ENCODE results near the gene RGS10. TPM values are rescaled to one million over a fixed set of nuclear protein-coding genes. Genes with fewer than 3 reads are reported as not detected.

RGS10 gene
- total RNA-seq, 2 donors from 2014 or later = 4.3 to 7.5 TPM

GRCh38 chr10:119500821-119501220, 41.7 kb downstream of the RGS10 start:
- DNase-seq = no peak
- TF ChIP-seq, protein P1, sequence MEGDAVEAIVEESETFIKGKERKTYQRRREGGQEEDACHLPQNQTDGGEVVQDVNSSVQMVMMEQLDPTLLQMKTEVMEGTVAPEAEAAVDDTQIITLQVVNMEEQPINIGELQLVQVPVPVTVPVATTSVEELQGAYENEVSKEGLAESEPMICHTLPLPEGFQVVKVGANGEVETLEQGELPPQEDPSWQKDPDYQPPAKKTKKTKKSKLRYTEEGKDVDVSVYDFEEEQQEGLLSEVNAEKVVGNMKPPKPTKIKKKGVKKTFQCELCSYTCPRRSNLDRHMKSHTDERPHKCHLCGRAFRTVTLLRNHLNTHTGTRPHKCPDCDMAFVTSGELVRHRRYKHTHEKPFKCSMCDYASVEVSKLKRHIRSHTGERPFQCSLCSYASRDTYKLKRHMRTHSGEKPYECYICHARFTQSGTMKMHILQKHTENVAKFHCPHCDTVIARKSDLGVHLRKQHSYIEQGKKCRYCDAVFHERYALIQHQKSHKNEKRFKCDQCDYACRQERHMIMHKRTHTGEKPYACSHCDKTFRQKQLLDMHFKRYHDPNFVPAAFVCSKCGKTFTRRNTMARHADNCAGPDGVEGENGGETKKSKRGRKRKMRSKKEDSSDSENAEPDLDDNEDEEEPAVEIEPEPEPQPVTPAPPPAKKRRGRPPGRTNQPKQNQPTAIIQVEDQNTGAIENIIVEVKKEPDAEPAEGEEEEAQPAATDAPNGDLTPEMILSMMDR (conservative IDR thresholded peaks at IDR 0.05) = no peak
- no peaks in the 10 kb centered on the region for H3K9me3 ChIP-seq (ENCODE audit: control insufficient read depth, low read length)
- Mint-ChIP-seq H3K9me3 (no peaks in the 10 kb centered on the region), H3K4me1 (peaks cover 9% of the 10 kb centered on the region), H3K36me3 (ENCODE audit: low read depth) (no peaks in the 10 kb centered on the region), H3K4me3 (no peak overlapping the region), H3K27me3 (ENCODE audit: insufficient read depth) (peaks cover 6% of the 10 kb centered on the region), H3K27ac (no peak overlapping the region)
- no peaks in the 10 kb centered on the region for H3K36me3 ChIP-seq (ENCODE audit: control insufficient read depth, insufficient read depth, low read length)
- H3K9ac ChIP-seq (ENCODE audit: extremely low read depth, low read length, poor library complexity, severe bottlenecking) = no peak overlapping the region
- peaks cover 5% of the 10 kb centered on the region for H3K4me1 ChIP-seq (ENCODE audit: control insufficient read depth, insufficient read depth, low read length)
- no peaks in the 10 kb centered on the region for H3K27me3 ChIP-seq (ENCODE audit: control insufficient read depth, insufficient read depth, low read length, poor library complexity, severe bottlenecking)
- 89 to 90% methylated on average over 2 to 6 of the region's 6 CpGs for WGBS, 2 experiments (ENCODE audit: insufficient coverage in 1 of 2, insufficient read length in 1 of 2)
- H3K4me3 ChIP-seq (ENCODE audit: low read length) = no peak overlapping the region
- no peak overlapping the region for H3K27ac ChIP-seq (ENCODE audit: low read depth, low read length)

GRCh38 chr10:119500123-119500795, 42.3 kb downstream of the RGS10 start:
- Histone ChIP-seq H3K4me3 (ENCODE audit: low read length) (no peak overlapping the region), H3K36me3 (ENCODE audit: control insufficient read depth, insufficient read depth, low read length) (no peaks in the 10 kb centered on the region), H3K27me3 (ENCODE audit: control insufficient read depth, insufficient read depth, low read length, poor library complexity, severe bottlenecking) (no peaks in the 10 kb centered on the region), H3K27ac (ENCODE audit: low read depth, low read length) (no peak overlapping the region), H3K9me3 (ENCODE audit: control insufficient read depth, low read length) (no peaks in the 10 kb centered on the region), H3K4me1 (ENCODE audit: control insufficient read depth, insufficient read depth, low read length) (peaks cover 5% of the 10 kb centered on the region), H3K9ac (ENCODE audit: extremely low read depth, low read length, poor library complexity, severe bottlenecking) (no peak overlapping the region)
- Mint-ChIP-seq H3K4me1 (peaks cover 9% of the 10 kb centered on the region), H3K27me3 (ENCODE audit: insufficient read depth) (peaks cover 6% of the 10 kb centered on the region), H3K4me3 (no peak overlapping the region), H3K9me3 (no peaks in the 10 kb centered on the region), H3K27ac (no peak overlapping the region), H3K36me3 (ENCODE audit: low read depth) (no peaks in the 10 kb centered on the region)
- DNase-seq = no peak
- WGBS, 2 experiments (ENCODE audit: insufficient coverage in 1 of 2, insufficient read length in 1 of 2) = 91 to 94% methylated on average over 4 to 8 of the region's 8 CpGs
- TF ChIP-seq, protein P1 (conservative IDR thresholded peaks at IDR 0.05) = no peak

GRCh38 chr10:119499677-119500002, 42.9 kb downstream of the RGS10 start:
- H3K27me3 Mint-ChIP-seq (ENCODE audit: insufficient read depth) = peaks cover 6% of the 10 kb centered on the region
- no peaks in the 10 kb centered on the region for H3K36me3 Mint-ChIP-seq (ENCODE audit: low read depth)
- Histone ChIP-seq H3K4me1 (ENCODE audit: control insufficient read depth, insufficient read depth, low read length) (peaks cover 5% of the 10 kb centered on the region), H3K9me3 (ENCODE audit: control insufficient read depth, low read length) (no peaks in the 10 kb centered on the region), H3K36me3 (ENCODE audit: control insufficient read depth, insufficient read depth, low read length) (no peaks in the 10 kb centered on the region), H3K4me3 (ENCODE audit: low read length) (no peak overlapping the region), H3K9ac (ENCODE audit: extremely low read depth, low read length, poor library complexity, severe bottlenecking) (no peak overlapping the region), H3K27me3 (ENCODE audit: control insufficient read depth, insufficient read depth, low read length, poor library complexity, severe bottlenecking) (no peaks in the 10 kb centered on the region), H3K27ac (ENCODE audit: low read depth, low read length) (no peak overlapping the region)
- WGBS, 2 experiments (ENCODE audit: insufficient coverage in 1 of 2, insufficient read length in 1 of 2) = 92 to 99% methylated on average over 3 to 4 of the region's 5 CpGs
- no peaks in the 10 kb centered on the region for H3K9me3 Mint-ChIP-seq
- no peak for DNase-seq
- peaks cover 9% of the 10 kb centered on the region for H3K4me1 Mint-ChIP-seq
- no peak overlapping the region for H3K4me3 Mint-ChIP-seq
- TF ChIP-seq, protein P1 (conservative IDR thresholded peaks at IDR 0.05) = no peak
- no peak overlapping the region for H3K27ac Mint-ChIP-seq

Measured in endodermal cell (in vitro differentiated cells).